MM.1S (cell line): Measurements from ENCODE around the gene GNG13.

Source experiments
- DNase-seq: peaks from one replicate; pipeline ENCODE4 v3.0.0-alpha.2; 2015
- H2AFZ ChIP-seq: fragments of 300-600 bp; sonication (generic); 2 replicates; pipeline ENCODE4 v1.6.0; 2016; ENCODE audit warnings: antibody characterized with exemption, low read length
- H3F3A ChIP-seq: fragments of 300-600 bp; sonication (generic); 2 replicates; pipeline ENCODE4 v1.6.1; 2016; ENCODE audit warnings: mild to moderate bottlenecking, antibody characterized with exemption, low read length, moderate library complexity, mixed read lengths; ENCODE audit not compliant: insufficient read depth
- H3K27ac ChIP-seq: fragments of 300-600 bp; sonication (generic); 2 replicates; pipeline ENCODE4 v1.5.1; 2016; ENCODE audit warnings: mild to moderate bottlenecking, low read length
- H3K27me3 ChIP-seq: fragments of 300-600 bp; sonication (generic); replicated peaks from 2 replicates; pipeline ENCODE4 v1.6.0; 2016; ENCODE audit warnings: low read length; ENCODE audit not compliant: insufficient read depth
- H3K36me3 ChIP-seq: fragments of 300-600 bp; sonication (generic); replicated peaks from 2 replicates; pipeline ENCODE4 v1.6.1; 2016; ENCODE audit warnings: mild to moderate bottlenecking, low read length, mixed read lengths; ENCODE audit not compliant: insufficient read depth
- H3K4me1 ChIP-seq: fragments of 300-600 bp; sonication (generic); 2 replicates; pipeline ENCODE4 v1.6.1; 2016; ENCODE audit warnings: low read length, mixed read lengths
- H3K4me2 ChIP-seq: fragments of 300-600 bp; sonication (generic); 2 replicates; pipeline ENCODE4 v1.6.0; 2016; ENCODE audit warnings: low read depth, low read length
- H3K4me3 ChIP-seq: fragments of 300-600 bp; sonication (generic); 2 replicates; pipeline ENCODE4 v1.5.1; 2016; ENCODE audit warnings: low read length, mixed read lengths
- H3K79me2 ChIP-seq: fragments of 300-600 bp; sonication (generic); 2 replicates; pipeline ENCODE4 v1.6.1; 2016; ENCODE audit warnings: mixed run types, low read length, mixed read lengths
- H3K9ac ChIP-seq: fragments of 300-600 bp; sonication (generic); 2 replicates; pipeline ENCODE4 v1.6.1; 2016; ENCODE audit warnings: low read length, mixed read lengths
- H3K9me2 ChIP-seq: fragments of 300-600 bp; sonication (generic); replicated peaks from 2 replicates; pipeline ENCODE4 v1.6.1; 2016; ENCODE audit warnings: mild to moderate bottlenecking, low read length, mixed read lengths; ENCODE audit not compliant: insufficient read depth
- H3K9me3 ChIP-seq: fragments of 300-600 bp; sonication (generic); replicated peaks from 2 replicates; pipeline ENCODE4 v1.6.1; 2016; ENCODE audit warnings: mild to moderate bottlenecking, low read length, mixed read lengths; ENCODE audit not compliant: insufficient read depth
- H4K20me1 ChIP-seq: fragments of 300-600 bp; sonication (generic); 2 replicates; pipeline ENCODE4 v1.6.1; 2016; ENCODE audit warnings: mild to moderate bottlenecking, low read length, moderate library complexity, mixed read lengths; ENCODE audit not compliant: insufficient read depth
- EZH2 ChIP-seq: fragments of 300-600 bp; sonication (generic); optimal IDR thresholded peaks from 2 replicates; pipeline ENCODE3; 2017; ENCODE audit warnings: low read depth, mild to moderate bottlenecking, antibody characterized with exemption, low read length, mixed read lengths
- EZH2phosphoT487 ChIP-seq: fragments of 300-600 bp; sonication (generic); IDR thresholded peaks from 2 replicates; pipeline ENCODE4 v1.6.1; 2018; ENCODE audit warnings: antibody characterized with exemption, low read length
- TF ChIP-seq, protein P1 (sequence below): fragments of 300-600 bp; sonication (generic); IDR thresholded peaks from 2 replicates; pipeline ENCODE4 v1.5.1; 2016; ENCODE audit warnings: antibody characterized with exemption, low read length, mixed read lengths

The GNG13 gene

DNA sequence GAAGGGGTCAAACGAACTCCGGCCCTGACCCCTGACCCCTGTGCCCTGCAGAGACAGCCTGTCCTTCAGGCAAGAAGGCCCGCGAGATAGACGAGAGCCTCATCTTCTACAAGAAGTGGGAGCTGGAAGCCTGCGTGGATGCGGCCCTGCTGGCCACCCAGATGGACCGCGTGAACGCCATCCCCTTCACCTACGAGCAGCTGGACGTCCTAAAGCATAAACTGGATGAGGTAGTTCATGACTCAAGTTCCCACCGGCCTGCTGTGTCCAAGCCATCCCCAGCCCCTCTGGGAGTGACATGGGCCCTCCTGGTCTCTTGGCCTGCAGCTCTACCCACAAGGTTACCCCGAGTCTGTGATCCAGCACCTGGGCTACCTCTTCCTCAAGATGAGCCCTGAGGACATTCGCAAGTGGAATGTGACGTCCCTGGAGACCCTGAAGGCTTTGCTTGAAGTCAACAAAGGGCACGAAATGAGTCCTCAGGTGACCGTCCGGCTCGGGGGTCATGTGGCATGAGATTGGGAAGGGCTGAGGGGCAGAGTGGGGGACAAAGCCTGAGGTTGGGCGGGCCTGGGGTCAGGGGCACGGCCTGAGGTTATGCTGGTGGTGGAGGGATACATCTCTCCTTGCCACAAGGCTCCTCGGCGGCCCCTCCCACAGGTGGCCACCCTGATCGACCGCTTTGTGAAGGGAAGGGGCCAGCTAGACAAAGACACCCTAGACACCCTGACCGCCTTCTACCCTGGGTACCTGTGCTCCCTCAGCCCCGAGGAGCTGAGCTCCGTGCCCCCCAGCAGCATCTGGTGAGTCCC is 34.3 kb downstream of the GNG13 start:
- H3K9me3 ChIP-seq: no peaks in the 10 kb centered on the region
- H3K4me2 ChIP-seq: no peak overlapping the region
- no peak overlapping the region for H3K9ac ChIP-seq
- peaks cover 32% of the 10 kb centered on the region for H3K27me3 ChIP-seq
- H2AFZ ChIP-seq: no peak overlapping the region
- no peak for TF ChIP-seq EZH2phosphoT487
- TF ChIP-seq EZH2: no peak
- TF ChIP-seq, protein P1, sequence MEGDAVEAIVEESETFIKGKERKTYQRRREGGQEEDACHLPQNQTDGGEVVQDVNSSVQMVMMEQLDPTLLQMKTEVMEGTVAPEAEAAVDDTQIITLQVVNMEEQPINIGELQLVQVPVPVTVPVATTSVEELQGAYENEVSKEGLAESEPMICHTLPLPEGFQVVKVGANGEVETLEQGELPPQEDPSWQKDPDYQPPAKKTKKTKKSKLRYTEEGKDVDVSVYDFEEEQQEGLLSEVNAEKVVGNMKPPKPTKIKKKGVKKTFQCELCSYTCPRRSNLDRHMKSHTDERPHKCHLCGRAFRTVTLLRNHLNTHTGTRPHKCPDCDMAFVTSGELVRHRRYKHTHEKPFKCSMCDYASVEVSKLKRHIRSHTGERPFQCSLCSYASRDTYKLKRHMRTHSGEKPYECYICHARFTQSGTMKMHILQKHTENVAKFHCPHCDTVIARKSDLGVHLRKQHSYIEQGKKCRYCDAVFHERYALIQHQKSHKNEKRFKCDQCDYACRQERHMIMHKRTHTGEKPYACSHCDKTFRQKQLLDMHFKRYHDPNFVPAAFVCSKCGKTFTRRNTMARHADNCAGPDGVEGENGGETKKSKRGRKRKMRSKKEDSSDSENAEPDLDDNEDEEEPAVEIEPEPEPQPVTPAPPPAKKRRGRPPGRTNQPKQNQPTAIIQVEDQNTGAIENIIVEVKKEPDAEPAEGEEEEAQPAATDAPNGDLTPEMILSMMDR: no peak
- DNase-seq: no peak
- no peaks in the 10 kb centered on the region for H3K36me3 ChIP-seq
- no peak overlapping the region for H3K4me3 ChIP-seq
- no peaks in the 10 kb centered on the region for H3K79me2 ChIP-seq
- no peaks in the 10 kb centered on the region for H3F3A ChIP-seq
- H3K27ac ChIP-seq: no peak overlapping the region
- H3K9me2 ChIP-seq: no peaks in the 10 kb centered on the region
- H4K20me1 ChIP-seq: no peaks in the 10 kb centered on the region
- H3K4me1 ChIP-seq: no peaks in the 10 kb centered on the region

DNA sequence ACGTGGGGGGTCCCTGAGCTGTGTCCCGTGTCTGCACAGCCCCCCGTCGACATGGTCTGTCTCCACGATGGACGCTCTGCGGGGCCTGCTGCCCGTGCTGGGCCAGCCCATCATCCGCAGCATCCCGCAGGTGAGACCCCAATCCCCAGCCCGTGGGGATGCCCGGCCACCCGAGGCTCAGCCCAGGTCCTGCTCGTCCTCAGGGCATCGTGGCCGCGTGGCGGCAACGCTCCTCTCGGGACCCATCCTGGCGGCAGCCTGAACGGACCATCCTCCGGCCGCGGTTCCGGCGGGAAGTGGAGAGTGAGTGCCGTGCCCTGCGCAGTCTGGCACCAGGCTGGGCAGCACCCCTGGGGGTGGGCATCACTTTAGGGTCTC is 35.1 kb downstream of the GNG13 start:
- H2AFZ ChIP-seq: no peak overlapping the region
- H3K36me3 ChIP-seq: no peaks in the 10 kb centered on the region
- H4K20me1 ChIP-seq: no peaks in the 10 kb centered on the region
- H3K27ac ChIP-seq: no peak overlapping the region
- no peak for DNase-seq
- no peak overlapping the region for H3K9ac ChIP-seq
- H3K4me1 ChIP-seq: no peaks in the 10 kb centered on the region
- H3K27me3 ChIP-seq: peaks cover 34% of the 10 kb centered on the region
- H3K4me3 ChIP-seq: no peak overlapping the region
- H3K4me2 ChIP-seq: no peak overlapping the region
- H3K79me2 ChIP-seq: no peaks in the 10 kb centered on the region
- no peaks in the 10 kb centered on the region for H3K9me3 ChIP-seq
- TF ChIP-seq EZH2phosphoT487 (no peak), EZH2 (no peak)
- TF ChIP-seq, protein P1: no peak
- H3F3A ChIP-seq: no peaks in the 10 kb centered on the region
- no peaks in the 10 kb centered on the region for H3K9me2 ChIP-seq

DNA sequence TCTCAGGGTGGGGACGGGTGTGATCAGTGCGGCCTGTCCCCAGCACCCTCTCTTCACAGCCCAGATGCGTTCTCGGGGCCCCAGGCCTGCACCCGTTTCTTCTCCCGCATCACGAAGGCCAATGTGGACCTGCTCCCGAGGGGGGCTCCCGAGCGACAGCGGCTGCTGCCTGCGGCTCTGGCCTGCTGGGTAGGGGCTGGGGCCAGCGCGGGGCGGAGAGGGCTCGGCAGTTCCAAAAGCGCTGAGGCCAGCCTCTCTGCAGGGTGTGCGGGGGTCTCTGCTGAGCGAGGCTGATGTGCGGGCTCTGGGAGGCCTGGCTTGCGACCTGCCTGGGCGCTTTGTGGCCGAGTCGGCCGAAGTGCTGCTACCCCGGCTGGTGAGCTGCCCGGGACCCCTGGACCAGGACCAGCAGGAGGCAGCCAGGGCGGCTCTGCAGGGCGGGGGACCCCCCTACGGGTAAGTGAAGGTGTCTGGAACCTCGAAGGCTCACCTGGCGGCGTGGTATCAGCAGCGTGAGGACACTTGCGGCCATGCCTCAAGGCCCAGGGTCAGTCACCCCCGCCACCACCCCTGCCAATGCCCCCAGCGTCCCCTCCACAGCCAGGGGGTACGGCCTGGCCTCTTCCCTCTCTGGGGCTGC is 35.6 kb downstream of the GNG13 start:
- no peak overlapping the region for H3K27ac ChIP-seq

More for the DNA sequence above, 35.6 kb downstream of the GNG13 start:
- Histone ChIP-seq H3K4me3 (no peak overlapping the region), H3K9me3 (no peaks in the 10 kb centered on the region), H4K20me1 (no peaks in the 10 kb centered on the region), H3K9me2 (no peaks in the 10 kb centered on the region), H2AFZ (no peak overlapping the region), H3K36me3 (no peaks in the 10 kb centered on the region), H3F3A (no peaks in the 10 kb centered on the region), H3K4me1 (no peaks in the 10 kb centered on the region), H3K4me2 (no peak overlapping the region), H3K27me3 (peaks cover 36% of the 10 kb centered on the region), H3K9ac (no peak overlapping the region), H3K79me2 (no peaks in the 10 kb centered on the region)
- DNase-seq: no peak
- TF ChIP-seq EZH2phosphoT487 (no peak), EZH2 (no peak)
- TF ChIP-seq, protein P1: no peak
